Endothelial cell of hepatic sinusoid (primary cell): Measurements from ENCODE around the gene TK2.
"Not testable (repeated sequence)": the region's sequence is repeated elsewhere in the genome, so short reads cannot be mapped to it uniquely, and the experiment has no call there.

ENCODE experiments used
- in situ Hi-C: cut with HindIII; loops from 2 replicates; pipeline ENCODE4 v1.10.0; 2017; ENCODE audit warnings: low sequenced_read_pairs

The TK2 gene

DNA sequence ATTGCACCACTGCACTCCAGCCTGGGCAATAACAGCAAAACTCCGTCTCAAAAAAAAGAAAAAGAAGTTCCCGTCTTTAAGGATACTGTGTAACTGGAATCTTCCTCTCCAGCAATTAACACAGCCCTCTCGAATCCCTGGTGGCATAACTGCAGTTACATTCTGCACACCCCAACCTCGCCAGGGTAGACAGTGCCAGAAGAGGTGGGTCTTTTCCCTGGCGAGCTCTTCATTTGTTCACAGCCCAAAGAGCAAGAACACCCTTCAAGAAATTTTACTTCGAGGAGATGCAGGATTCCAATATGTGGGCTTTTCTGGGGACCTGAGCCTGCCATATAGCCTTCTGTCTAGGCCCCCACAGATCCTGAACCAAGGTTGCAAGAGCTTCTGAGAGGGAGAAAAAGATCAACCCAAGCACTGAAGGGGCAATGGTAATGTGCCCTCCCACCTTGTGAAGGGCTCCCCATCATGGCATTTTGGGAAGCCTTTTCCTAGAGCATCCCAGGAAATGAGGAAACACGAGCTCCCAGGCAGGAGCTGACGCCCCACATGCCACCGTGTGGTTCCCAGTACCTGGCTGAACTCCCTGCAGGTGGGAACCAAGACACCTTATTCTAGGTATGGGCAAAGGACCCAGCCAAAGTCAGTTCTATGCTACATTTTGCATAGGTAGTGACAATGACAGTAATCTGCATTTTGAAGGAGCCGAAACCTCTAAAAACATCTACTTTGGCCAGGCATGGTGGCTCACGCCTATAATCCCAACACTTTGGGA lies 26.9 kb downstream of the TK2 start:
- in situ Hi-C loops: loop anchor here (5.0 kb wide), 1 partner anchor 106 kb away; no protein-coding TSS in a partner anchor

DNA sequence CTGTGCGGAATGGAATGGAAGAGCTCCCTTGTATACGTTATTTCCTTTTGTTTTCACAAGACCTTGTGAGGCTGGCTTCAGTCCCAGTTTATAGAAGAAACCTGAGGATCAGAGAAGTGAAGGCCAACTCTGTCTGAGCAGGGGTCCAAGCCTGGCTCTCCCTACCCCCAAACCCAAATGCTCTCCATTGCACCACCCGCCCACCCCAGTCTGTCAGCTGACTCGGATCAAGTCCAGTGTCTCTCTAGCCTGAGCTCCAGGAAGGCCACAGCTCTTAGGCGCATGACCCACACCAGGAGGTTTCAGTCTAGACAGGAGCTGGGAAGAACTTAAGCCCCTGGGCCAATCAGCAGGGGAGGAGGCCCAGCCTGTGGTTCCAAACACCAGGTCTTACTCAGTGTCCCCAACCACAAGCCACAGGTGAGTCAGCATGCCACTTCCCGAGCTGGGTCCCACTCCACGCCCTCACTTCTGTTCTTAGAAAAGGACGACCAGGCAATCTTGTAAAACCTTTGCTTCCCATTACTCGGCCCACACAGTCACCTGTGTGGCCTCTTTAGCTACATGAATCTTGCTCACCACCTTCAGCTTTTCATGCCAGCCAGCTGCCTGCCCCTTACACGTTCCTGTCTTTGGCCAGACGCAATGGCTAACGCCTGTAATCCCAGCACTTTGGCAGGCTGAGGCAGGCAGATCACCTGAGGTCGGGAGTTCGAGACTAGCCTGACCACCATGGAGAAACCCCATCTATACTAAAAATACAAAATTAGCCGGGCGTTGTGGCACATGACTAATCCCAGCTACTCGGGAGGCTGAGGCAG lies 27.8 kb downstream of the TK2 start:
- in situ Hi-C loops: loop anchor here (5.0 kb wide), 1 partner anchor 105 kb away; no protein-coding TSS in a partner anchor

DNA sequence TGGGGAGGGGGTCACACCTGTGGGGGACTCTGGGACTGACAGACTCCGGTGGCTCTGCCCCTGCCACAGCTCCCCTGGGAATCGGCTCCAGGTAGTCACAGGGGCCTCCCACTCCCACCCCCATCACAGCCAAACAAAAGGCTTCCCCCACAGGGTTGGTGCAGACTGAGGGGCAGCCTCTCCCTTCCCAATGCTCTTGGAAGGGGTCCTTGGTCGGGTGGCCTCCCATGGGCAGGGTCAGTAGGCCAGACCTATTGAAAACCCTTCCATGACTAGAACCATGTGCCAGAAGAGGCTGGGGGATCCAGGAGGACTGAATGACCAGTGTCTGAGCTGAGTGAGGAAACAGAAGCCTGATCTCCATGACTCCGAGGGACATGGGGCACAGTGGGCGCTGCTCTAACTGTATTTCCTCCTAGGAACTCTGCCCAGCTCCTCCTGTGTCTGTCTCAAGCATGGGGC lies 28.6 kb downstream of the TK2 start:
- in situ Hi-C loops: loop anchor here (5.0 kb wide), 1 partner anchor 104 kb away; no protein-coding TSS in a partner anchor

DNA sequence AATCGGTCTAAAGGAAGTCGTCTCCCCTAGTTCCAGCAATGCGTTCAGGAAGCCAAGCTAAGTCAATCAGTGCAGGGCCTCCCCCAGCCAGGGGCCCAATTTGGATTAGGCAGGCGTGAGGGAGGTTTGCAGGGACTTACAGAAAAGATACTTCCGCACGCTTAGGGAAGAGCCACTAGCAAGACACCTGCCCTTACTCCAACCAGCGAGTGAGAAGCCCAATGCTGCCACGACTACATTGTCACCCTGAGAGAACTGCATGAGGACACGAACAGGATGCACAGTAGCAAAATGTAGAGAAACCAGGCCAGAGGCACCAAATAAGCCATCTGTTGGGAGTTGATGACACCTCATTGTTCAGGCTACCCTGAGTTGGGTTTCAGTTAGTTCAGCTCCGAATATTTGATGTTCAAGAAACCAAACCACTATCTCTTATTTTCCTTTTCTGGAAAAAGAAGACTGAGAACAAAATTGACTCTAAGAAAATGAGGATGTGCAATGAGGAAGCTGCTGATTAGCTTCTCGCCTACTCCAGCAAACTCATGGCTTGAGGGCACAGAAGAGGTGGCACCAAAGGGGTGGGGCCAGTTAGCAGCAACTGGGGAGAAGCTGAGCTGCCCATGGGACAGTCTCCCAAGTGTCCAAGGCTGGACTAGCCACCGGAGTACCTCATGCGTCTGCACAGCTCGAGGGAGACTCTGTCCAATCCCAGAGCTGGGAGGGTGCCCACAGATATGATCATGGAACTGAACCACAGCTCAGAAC lies 29.3 kb downstream of the TK2 start:
- in situ Hi-C loops: loop anchor here (5.0 kb wide), 1 partner anchor 103 kb away; no protein-coding TSS in a partner anchor

DNA sequence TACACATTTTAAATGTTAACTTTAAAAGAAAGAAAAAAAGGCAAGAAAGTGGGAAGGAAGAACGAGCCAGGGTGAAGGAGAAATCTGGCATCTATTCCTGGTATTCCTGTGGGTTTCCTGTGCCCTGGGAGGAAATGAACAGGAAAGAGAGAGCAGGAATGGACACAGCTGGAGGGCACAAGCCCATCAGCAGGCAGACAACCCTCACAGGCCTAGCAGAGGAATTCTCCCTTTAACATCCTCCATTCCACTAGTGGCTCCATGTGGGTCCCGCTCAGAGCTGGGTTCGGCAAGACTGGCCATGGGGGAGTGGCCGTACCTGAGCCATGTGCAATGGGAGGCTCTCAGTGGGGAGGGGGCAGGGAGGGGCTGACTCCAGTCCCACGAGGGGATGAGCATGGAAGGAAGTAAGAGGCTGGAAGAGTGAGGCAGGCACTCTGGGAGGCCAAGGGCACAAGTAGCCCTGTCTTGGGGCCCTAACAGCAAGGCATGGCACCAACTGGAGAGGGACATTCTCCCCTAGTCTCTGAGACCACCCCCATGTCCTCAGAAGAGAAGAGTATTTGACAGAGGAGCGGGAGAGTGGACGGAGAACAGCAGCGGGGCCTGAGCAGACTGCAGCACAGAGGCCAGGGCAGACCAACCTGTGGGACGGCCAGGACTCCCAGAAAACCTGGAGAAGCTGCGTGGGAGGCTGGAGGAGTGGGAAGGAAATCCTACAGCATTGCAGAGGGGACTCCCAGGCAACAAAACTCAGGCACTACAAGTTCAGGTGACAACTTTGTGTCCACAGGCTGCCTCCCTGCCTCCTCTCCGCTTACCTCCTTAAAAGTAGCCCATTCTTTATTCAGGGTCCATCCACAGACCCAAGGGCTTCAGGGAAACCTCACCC lies 30.2 kb downstream of the TK2 start:
- in situ Hi-C loops: loop anchor here (5.0 kb wide), 1 partner anchor 102 kb away; no protein-coding TSS in a partner anchor

DNA sequence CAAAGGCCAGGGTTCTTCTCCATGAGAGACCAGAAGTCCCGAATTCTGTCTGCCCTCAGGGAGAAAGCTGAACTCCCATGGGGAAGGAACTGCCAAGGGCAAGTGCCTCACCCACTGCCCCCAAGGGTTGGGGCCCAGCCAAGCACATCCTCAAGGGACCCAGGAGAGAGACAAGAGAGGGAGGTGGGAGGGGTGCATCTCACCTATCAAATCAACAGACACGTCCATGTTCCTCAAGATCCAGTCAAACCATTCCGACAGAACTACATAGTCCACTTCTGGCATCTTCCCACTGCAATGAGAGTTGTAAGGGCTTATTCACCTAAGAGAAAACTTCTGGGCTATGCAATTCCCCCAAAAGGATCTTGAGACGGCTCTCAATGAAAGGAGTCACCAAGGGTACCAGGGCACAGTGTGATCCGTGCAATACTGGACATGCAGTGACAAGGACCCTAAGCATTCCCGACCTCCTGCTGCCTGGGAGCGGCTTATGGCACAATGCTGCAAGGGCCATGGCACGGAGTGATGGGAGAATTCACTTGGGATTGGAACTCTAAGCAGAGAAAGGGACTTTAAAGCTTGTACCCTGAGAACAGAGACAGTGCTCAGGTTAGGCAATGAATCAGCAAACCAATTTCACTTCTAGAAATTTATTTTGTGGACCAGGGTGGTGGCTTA lies 32.2 kb downstream of the TK2 start:
- in situ Hi-C loops: no loop called here

DNA sequence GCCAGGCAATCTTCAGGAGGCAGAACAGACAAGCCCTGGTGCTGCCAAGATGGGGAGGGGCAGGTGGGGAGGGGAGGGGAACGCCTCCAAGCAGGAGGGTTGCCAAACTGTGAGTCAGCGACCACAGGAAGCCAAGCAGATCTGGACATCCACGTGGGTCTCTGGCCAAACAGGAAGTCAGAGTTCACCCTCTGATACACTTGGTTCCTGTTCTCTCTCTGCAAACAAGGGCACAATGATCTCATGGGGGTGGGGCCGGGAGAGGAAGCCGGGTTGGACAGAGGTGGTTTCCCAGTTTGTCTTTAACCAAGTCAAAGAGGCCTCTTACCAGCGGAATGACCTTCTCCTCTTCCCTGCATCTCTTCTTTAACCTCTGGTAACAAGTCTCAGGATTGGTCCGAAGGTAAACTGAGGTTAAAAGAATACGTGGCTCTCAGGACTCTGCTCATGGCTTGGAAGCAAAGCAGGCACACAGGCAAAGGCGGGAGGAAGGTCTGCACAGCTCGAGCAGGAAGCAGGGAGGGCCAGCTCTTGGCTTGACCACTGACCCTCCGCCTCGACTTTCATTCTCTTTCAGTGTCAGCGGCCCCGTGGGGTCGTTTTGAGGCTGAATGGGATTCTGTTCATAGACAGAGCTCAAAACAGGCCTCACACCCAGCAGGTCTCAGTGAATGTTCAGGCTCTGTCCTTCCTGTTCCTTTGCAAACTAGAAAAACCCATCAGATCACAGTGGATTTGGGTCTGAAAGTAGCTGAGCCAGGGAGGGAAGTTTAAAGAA lies 32.9 kb downstream of the TK2 start:
- in situ Hi-C loops: no loop called here

DNA sequence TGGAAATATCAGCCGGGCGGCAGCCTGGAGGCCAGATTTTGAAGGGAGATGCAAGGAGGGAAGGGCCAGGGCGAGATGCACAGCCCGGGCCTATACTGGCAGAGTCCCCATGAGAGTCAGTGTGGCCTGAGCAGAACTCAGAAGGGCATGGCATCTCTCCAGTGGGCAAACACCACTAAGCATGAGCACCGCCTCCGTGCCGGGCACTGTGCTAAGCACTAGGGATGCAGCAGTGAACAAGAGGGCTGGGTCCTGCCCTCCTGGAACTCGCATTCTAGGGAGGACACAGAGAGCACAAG lies 33.5 kb downstream of the TK2 start:
- in situ Hi-C loops: no loop called here

DNA sequence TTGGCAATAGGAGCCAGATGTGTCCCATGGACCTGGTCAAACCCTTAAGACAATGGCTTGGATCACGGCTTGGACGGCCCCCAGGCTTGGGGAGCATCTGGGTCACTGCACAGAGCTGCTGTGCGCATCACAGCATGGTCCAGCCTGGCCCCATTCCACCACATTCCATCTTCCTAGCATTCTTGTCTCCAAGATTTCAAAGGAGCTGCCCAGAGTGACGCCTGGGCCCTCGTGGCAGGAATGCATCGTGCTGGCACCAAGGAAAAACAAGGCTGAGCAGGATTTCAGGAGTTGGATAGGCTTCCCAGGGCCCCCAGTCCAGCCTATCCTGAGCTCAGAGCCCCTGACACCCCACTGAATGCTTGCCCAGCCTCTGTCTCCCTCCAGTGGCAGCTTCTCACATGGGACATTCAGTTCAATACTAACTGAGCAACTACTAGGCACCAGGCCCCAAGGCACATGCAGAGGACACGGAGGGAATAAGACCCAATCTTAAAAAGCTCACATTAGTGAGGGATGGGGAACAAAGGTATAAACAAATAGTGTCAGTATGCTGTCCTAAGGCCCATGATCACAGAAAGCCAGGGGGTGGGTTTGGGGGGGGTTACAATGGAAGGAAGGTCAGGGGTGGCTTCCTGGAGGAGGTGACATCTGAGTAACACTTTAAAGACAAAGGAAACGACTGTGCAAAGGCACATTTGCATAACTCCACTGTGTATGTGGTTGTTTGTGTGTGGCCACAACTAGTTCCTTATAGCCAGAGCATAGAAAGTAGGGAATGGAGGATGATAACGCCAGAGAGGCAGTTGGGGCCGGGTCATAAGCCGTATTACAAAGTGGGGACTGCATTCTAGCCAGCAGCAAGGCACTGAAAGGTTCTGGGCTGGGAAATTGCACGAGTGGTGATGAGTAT lies 34.1 kb downstream of the TK2 start:
- in situ Hi-C loops: no loop called here

DNA sequence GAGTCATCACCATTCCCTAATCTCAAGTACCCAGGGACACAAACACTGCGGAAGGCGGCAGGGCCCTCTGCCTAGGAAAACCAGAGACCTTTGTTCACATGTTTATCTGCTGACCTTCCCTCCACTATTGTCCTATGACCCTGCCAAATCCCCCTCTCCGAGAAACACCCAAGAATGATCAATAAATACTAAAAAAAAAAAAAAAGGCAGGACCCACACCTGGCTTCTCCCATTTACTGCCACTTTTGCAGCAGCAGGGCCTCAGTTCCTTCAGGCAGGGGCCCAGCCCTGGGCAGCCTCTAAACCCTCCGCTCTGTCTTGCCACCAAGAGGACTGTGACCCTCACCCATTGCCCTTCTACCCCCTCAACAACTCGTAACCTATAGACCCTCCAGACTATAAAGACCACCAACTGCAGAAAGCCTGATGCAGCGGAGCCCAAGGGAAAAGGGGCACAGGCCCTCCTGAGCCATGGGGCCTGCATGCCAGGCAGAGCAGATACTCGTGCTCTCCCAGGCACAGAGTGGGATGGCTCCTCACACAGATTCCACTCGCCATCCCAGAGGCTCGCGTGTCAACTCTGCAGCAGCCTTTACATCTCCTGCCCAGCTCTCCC lies 34.8 kb downstream of the TK2 start:
- in situ Hi-C loops: not testable (repeated sequence)

DNA sequence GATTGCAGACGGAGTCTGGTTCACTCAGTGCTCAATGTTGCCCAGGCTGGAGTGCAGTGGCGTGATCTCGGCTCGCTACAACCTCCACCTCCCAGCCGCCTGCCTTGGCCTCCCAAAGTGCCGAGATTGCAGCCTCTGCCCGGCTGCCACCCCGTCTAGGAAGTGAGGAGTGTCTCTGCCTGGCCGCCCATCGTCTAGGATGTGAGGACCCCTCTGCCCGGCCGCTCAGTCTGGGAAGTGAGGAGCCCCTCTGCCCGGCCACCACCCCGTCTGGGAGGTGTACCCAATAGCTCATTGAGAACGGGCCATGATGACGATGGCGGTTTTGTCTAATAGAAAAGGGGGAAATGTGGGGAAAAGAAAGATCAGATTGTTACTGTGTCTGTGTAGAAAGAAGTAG lies 35.5 kb downstream of the TK2 start:
- in situ Hi-C loops: not testable (repeated sequence)

DNA sequence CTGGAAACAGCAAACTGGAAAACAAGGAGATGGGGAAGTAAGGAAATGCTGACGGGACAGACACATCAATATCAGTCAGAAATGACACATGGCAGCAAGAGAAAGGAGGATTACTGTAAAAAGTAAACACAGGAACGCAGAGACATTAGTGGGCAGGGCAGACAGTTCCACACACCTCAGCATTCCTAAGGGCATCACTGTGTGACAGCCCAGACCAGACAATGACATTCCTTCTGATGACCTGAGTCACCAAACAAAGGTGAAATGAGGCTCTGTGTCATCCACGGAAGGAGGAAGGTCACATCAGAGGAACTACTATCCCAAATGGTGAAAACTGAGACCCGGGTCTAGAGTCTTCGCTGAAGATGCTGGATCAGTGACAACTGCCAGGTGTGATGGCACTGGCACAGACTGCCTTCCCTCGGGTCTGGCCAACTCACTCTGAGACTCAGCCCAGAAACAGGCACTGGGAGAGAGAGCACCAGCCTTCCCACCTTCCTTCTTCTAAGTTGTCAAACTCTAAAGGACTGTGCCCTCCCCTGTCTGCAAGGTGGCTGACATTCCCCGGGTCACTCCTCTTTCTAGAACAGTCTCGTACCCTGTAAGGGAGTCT lies 36.7 kb downstream of the TK2 start:
- in situ Hi-C loops: no loop called here

DNA sequence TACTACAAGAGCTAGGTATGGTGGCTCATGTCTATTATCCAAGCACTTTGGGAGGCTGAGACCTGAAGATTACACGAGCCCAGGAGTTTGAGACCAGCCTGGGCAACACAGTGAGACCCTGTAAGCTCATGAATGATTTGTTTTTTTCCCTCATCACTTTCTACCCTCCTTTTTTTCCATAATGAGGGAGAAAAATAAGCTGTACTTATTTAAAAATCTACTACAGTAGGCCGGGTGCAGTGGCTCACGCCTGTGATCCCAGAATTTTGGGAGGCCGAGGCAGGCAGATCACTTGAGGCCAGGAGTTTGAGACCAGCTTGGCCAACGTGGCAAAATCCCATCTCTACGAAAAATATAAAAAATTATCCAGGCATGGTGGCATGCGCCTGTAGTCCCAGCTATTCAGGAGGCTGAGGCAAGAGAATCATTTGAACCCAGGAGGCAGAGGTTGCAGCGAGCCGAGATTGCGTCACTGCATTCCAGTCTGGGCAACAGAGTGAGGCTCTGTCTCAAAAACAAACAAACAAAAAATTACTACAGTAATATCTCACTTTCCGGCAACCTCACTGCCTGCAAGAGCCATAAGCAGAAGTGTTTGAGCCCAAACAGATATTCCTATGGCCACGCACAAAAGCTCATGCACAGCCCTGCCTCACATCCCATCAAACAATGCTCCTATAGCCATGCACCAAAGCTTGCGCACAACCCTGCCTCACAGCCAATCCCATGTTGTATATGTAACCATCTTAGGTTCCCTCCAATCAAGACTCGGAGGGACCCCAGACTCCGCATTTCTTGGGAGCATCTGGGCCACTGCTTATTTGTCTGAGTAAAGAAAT lies 37.4 kb downstream of the TK2 start:
- in situ Hi-C loops: no loop called here

DNA sequence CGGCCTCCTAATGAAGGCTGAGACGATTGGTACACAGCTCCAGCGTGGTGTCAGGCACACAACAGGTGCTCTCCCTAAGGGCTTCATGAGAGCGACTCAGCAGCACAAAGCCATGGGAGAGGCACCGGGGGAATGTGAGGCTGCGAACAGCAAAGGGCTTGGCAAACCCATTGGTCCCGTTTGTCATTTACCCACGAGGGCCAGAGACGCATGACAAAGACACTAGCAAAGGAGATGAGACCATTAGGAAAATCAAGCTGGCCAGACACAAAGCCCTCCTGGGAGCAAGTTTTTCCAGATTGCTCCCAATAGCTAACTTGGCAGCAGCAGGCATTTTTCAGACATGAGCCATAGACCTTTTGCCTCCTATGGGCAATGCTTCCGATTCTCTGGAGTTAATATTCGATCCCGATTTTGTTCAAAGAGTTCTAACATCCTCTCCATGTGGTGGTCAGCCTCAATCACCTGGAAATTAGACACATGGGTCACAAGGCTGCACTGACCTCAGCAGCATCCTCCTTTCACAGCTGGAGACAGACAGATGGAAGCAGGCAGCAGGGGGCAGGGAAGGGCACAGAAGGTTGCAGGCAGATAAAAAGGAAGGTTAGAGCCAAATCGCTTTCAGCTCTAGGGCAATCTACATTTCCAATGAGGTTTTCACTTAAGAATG lies 38.2 kb downstream of the TK2 start:
- in situ Hi-C loops: no loop called here

DNA sequence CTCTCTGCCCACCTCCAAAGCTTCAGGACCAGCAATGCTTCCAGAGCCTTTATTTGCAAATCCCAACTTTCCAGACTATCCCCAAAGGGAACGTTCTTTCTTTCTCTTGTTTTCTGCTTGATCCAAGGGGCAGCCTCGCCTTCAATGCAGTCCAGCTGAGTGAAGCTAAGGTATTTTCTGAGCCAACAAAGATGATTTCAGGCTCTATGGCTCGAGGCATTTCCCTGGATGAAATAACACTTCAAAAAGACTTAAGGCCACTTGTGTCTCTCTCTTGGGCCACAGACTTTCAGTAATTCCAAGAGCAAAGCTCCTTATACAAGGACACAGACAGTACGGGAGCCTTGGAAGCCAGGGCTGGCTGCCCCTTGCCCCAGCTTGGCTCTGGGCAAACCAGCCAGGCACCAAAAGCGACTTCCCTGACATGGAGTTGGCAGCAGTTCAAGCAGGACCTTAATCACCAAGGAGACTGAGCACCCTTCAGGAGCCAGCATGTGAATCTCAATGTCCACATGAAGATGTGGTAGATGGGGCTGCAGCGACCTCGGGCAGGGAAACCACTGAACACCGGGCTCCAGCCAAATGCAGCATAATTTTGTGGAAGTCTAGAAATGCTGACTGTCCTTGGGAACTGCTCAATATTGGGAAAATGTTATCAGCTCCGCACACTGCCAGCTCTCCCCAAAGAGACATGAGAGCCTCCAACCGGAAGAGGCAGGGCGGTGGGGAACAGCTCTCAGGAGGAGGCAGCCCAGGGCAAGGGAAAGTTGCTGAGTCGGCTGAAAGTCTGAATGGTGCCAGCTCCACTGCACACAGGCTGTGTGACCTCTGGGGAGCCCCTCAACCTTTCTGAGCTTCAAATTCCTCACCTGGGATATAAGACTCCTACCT lies 39.0 kb downstream of the TK2 start:
- in situ Hi-C loops: no loop called here
